Mesothelial cell of epicardium (in vitro differentiated cells): ENCODE measurements around the gene PRLR. TPM values are rescaled to one million over a fixed set of nuclear protein-coding genes. Genes with fewer than 3 reads are reported as not detected.

Experiments used
- DNase-seq, 2 experiments: peaks; one replicate each; pipeline ENCODE4 v3.0.0; 2021; ENCODE audit warnings: low spot score in 2 of 2; ENCODE audit not compliant: unreplicated experiment in 2 of 2
- H3K27ac Mint-ChIP-seq: 2 replicates; pipeline ENCODE4 v1.8.0; 2021; ENCODE audit warnings: mixed read lengths
- H3K27me3 Mint-ChIP-seq: 2 replicates; pipeline ENCODE4 v1.8.0; 2021; ENCODE audit warnings: low read depth, mixed read lengths
- H3K36me3 Mint-ChIP-seq: 2 replicates; pipeline ENCODE4 v1.8.0; 2021; ENCODE audit warnings: mixed read lengths
- H3K4me1 Mint-ChIP-seq: 2 replicates; pipeline ENCODE4 v1.8.0; 2021; ENCODE audit warnings: mixed read lengths
- H3K4me3 Mint-ChIP-seq: 2 replicates; pipeline ENCODE4 v1.8.0; 2021; ENCODE audit warnings: mild to moderate bottlenecking, moderate library complexity, mixed read lengths
- H3K9me3 Mint-ChIP-seq: 2 replicates; pipeline ENCODE4 v1.8.0; 2021; ENCODE audit warnings: mixed read lengths
- total RNA-seq: library from RNA; stranded (reverse); gene quantifications from 3 replicates; pipeline ENCODE4 v1.2.1, GENCODE V29; 2021
- TF ChIP-seq, protein P1 (sequence below): fragments of 200-600 bp; sonication (generic); IDR thresholded peaks from one replicate; pipeline ENCODE4 v1.5.0; 2021; ENCODE audit warnings: antibody characterized with exemption; ENCODE audit not compliant: unreplicated experiment

Gene PRLR
- total RNA-seq, 1 donor from 2014 or later = 1.2 TPM

GRCh38 chr5:35032356-35032755 is 197.9 kb downstream of the PRLR start:
- H3K4me1 Mint-ChIP-seq = peaks cover 5% of the 10 kb centered on the region
- no peaks in the 10 kb centered on the region for H3K9me3 Mint-ChIP-seq
- no peak overlapping the region for H3K27ac Mint-ChIP-seq
- no peaks in the 10 kb centered on the region for H3K36me3 Mint-ChIP-seq
- H3K4me3 Mint-ChIP-seq = no peak overlapping the region
- no peak for DNase-seq
- no peaks in the 10 kb centered on the region for H3K27me3 Mint-ChIP-seq
- TF ChIP-seq, protein P1, sequence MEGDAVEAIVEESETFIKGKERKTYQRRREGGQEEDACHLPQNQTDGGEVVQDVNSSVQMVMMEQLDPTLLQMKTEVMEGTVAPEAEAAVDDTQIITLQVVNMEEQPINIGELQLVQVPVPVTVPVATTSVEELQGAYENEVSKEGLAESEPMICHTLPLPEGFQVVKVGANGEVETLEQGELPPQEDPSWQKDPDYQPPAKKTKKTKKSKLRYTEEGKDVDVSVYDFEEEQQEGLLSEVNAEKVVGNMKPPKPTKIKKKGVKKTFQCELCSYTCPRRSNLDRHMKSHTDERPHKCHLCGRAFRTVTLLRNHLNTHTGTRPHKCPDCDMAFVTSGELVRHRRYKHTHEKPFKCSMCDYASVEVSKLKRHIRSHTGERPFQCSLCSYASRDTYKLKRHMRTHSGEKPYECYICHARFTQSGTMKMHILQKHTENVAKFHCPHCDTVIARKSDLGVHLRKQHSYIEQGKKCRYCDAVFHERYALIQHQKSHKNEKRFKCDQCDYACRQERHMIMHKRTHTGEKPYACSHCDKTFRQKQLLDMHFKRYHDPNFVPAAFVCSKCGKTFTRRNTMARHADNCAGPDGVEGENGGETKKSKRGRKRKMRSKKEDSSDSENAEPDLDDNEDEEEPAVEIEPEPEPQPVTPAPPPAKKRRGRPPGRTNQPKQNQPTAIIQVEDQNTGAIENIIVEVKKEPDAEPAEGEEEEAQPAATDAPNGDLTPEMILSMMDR = no peak

- Mint-ChIP-seq H3K27ac (no peak overlapping the region), H3K27me3 (peaks cover 2% of the 10 kb centered on the region), H3K4me3 (no peak overlapping the region), H3K36me3 (no peaks in the 10 kb centered on the region), H3K9me3 (no peaks in the 10 kb centered on the region), H3K4me1 (peaks cover 5% of the 10 kb centered on the region)
- no peak for DNase-seq
- TF ChIP-seq, protein P1 = no peak
Observed at GRCh38 chr5:35031276-35031675, 199.0 kb downstream of the PRLR start.

DNA sequence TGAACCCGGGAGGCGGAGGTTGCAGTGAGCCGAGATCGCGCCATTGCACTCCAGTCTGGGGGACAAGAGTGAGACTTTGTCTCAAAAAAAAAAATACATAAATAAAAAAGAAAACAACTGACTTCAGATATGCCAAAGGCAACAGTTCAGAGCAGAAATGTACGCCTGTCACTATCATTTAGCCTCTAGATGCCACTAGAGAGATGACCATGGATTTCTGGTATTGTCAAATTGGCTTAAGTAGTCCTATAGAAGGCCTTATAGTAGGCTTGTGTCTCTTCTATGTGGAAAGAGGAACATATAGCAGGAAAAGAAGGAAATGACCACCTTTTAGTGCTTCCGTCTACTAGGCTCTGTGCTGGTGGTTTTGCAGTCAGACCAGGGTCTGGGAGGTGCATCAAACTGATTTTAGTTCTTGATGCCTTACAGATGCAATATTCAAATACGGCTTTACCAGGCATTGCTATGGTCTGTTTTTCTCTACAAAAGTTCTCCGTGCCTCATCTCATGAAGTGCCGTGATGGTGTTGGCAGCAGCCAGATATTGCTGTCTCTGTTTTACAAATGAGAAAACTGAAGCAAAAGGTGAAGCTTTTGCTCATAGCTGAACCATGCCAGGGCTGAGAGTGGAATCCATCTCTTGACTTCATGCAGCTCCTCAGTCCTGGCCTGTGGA is 199.7 kb downstream of the PRLR start:
- DNase-seq = no peak
- TF ChIP-seq, protein P1 = no peak
- H3K27ac Mint-ChIP-seq = no peak overlapping the region
- peaks cover 5% of the 10 kb centered on the region for H3K4me1 Mint-ChIP-seq
- no peaks in the 10 kb centered on the region for H3K36me3 Mint-ChIP-seq
- H3K9me3 Mint-ChIP-seq = no peaks in the 10 kb centered on the region
- peaks cover 4% of the 10 kb centered on the region for H3K27me3 Mint-ChIP-seq
- no peak overlapping the region for H3K4me3 Mint-ChIP-seq

- Mint-ChIP-seq H3K4me1 (peaks cover 5% of the 10 kb centered on the region), H3K27me3 (peaks cover 5% of the 10 kb centered on the region), H3K4me3 (no peak overlapping the region), H3K9me3 (no peaks in the 10 kb centered on the region), H3K36me3 (no peaks in the 10 kb centered on the region), H3K27ac (no peak overlapping the region)
- TF ChIP-seq, protein P1 = no peak
- DNase-seq = no peak
Observed at GRCh38 chr5:35029333-35029732, 201.0 kb downstream of the PRLR start.

DNA sequence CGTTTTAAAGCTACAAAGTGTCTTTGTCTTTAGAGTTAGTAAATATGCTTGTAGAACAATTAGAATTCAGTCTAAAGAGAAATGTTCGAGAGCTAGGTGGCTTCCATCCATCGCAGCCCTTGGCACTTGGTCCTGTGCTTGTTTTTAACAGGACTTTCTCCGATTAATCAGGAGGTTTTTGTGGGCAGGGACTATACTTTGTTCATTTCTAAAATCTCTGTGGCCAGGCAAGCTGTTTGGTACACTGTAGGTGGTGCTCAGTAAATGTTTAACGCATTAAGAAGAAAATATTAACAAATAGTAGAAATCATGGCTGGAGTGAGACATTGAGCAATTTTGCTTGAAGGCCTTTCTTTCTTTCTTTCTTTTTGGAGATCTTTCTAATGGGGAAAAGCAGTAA is 203.3 kb downstream of the PRLR start:
- no peaks in the 10 kb centered on the region for H3K9me3 Mint-ChIP-seq
- H3K4me3 Mint-ChIP-seq = no peak overlapping the region
- H3K36me3 Mint-ChIP-seq = no peaks in the 10 kb centered on the region
- DNase-seq = no peak
- H3K27ac Mint-ChIP-seq = no peak overlapping the region
- H3K4me1 Mint-ChIP-seq = peaks cover 5% of the 10 kb centered on the region
- TF ChIP-seq, protein P1 = no peak
- peaks cover 5% of the 10 kb centered on the region for H3K27me3 Mint-ChIP-seq
